OCI-LY1 (cell line): Measurements from ENCODE around the gene PRR33.

Experiments
- EZH2 ChIP-seq: fragments of 200-600 bp; sonication (generic), shearing (Covaris generic); IDR thresholded peaks from 2 replicates; pipeline ENCODE4 v1.8.0; 2017; ENCODE audit warnings: borderline replicate concordance, mixed run types, mild to moderate bottlenecking, antibody characterized with exemption, low read length, moderate library complexity, mixed read lengths
- TF ChIP-seq, protein P1 (sequence below): fragments of 200-600 bp; sonication (generic), shearing (Covaris generic); IDR thresholded peaks from 2 replicates; pipeline ENCODE4 v1.5.1; 2017; ENCODE audit warnings: mild to moderate bottlenecking, antibody characterized with exemption, low read length, moderate library complexity, mixed read lengths

DNA sequence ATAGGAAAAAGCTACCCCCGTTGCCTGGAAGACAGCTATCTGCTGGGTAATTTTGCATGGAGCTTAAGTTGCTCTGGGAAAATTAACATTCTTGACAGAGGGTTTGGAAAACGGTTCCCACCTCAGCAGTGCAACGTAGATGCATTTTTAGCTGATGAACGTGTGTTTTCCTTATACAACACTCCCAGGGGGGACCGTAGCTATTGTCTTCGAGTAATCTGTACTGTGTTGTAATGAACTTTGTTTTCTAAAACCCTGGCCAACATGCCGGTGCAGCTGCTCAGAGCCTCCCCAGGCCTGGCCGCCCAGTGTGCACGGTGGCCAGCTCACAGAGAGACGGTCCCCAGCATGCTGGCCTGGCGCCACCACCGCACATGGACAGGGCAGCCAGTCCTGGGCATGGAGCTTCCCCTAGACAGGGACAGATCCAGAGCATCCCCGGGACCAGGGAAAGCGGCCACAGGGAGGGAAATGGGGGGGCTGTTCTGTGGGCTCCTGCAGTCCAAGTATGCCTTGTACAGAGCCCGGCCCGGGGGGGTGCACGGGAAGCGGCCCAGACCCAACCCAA lies 30.0 kb upstream of the PRR33 start:
- TF ChIP-seq, protein P1, sequence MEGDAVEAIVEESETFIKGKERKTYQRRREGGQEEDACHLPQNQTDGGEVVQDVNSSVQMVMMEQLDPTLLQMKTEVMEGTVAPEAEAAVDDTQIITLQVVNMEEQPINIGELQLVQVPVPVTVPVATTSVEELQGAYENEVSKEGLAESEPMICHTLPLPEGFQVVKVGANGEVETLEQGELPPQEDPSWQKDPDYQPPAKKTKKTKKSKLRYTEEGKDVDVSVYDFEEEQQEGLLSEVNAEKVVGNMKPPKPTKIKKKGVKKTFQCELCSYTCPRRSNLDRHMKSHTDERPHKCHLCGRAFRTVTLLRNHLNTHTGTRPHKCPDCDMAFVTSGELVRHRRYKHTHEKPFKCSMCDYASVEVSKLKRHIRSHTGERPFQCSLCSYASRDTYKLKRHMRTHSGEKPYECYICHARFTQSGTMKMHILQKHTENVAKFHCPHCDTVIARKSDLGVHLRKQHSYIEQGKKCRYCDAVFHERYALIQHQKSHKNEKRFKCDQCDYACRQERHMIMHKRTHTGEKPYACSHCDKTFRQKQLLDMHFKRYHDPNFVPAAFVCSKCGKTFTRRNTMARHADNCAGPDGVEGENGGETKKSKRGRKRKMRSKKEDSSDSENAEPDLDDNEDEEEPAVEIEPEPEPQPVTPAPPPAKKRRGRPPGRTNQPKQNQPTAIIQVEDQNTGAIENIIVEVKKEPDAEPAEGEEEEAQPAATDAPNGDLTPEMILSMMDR = no peak
- no peak for TF ChIP-seq EZH2
